OCI-LY1 (cell line): ENCODE measurements around the gene ADTRP.
A peak's percentile ranks its signal among the peaks of the same experiment; 100 is the strongest.

ENCODE experiments used
- H2AFZ ChIP-seq: fragments of 200-600 bp; sonication (generic), shearing (Covaris generic); 2 replicates; pipeline ENCODE4 v1.6.0; 2014; ENCODE audit warnings: antibody characterized with exemption, mild to moderate bottlenecking, low read length
- H3F3A ChIP-seq: fragments of 200-600 bp; sonication (generic), shearing (Covaris generic); 2 replicates; pipeline ENCODE4 v1.6.0; 2014; ENCODE audit warnings: mild to moderate bottlenecking, antibody characterized with exemption, low read length, moderate library complexity; ENCODE audit not compliant: insufficient read depth
- H3K27ac ChIP-seq: fragments of 200-600 bp; sonication (generic); 2 replicates; pipeline ENCODE4 v1.5.1; 2014; ENCODE audit warnings: low read length, mixed run types, mild to moderate bottlenecking, low read depth; ENCODE audit not compliant: poor library complexity, severe bottlenecking
- H3K27me3 ChIP-seq: fragments of 200-600 bp; sonication (generic); 2 replicates; pipeline ENCODE4 v1.6.0; 2014; ENCODE audit warnings: antibody characterized with exemption, mild to moderate bottlenecking, low read length, moderate library complexity; ENCODE audit not compliant: insufficient read depth
- H3K36me3 ChIP-seq: fragments of 200-600 bp; sonication (generic); 2 replicates; pipeline ENCODE4 v1.6.1; 2014; ENCODE audit warnings: mild to moderate bottlenecking, antibody characterized with exemption, low read length, moderate library complexity, mixed read lengths; ENCODE audit not compliant: insufficient read depth
- H3K4me1 ChIP-seq: fragments of 200-600 bp; sonication (generic); 2 replicates; pipeline ENCODE4 v1.5.1; 2014; ENCODE audit warnings: mild to moderate bottlenecking, low read length, moderate library complexity; ENCODE audit not compliant: insufficient read depth, severe bottlenecking
- H3K4me2 ChIP-seq: fragments of 200-600 bp; sonication (generic), shearing (Covaris generic); 2 replicates; pipeline ENCODE4 v1.6.1; 2014; ENCODE audit warnings: low read length
- H3K4me3 ChIP-seq: fragments of 200-600 bp; sonication (generic); 2 replicates; pipeline ENCODE4 v1.5.1; 2014; ENCODE audit warnings: low read length, low read depth, mild to moderate bottlenecking, mixed read lengths; ENCODE audit not compliant: poor library complexity, severe bottlenecking
- H3K79me2 ChIP-seq: fragments of 200-600 bp; shearing (Covaris generic); 2 replicates; pipeline ENCODE4 v1.6.1; 2016; ENCODE audit warnings: mixed run types, low read length, mixed read lengths; ENCODE audit not compliant: insufficient read depth
- H3K9ac ChIP-seq: fragments of 200-600 bp; sonication (generic), shearing (Covaris generic); 2 replicates; pipeline ENCODE4 v1.6.1; 2014; ENCODE audit warnings: mild to moderate bottlenecking, low read length, mixed read lengths
- H3K9me2 ChIP-seq: fragments of 200-600 bp; sonication (generic), shearing (Covaris generic); 2 replicates; pipeline ENCODE4 v1.6.1; 2014; ENCODE audit warnings: low read depth, mild to moderate bottlenecking, low read length, mixed read lengths
- H3K9me3 ChIP-seq: fragments of 200-600 bp; shearing (Covaris generic); 2 replicates; pipeline ENCODE4 v1.6.1; 2014; ENCODE audit warnings: low read length, mixed read lengths
- H4K20me1 ChIP-seq: fragments of 200-600 bp; sonication (generic), shearing (Covaris generic); 2 replicates; pipeline ENCODE4 v1.6.0; 2016; ENCODE audit warnings: mild to moderate bottlenecking, low read length; ENCODE audit not compliant: insufficient read depth
- CTCF ChIP-seq: fragments of 200-600 bp; sonication (generic), shearing (Covaris generic); IDR thresholded peaks from 2 replicates; pipeline ENCODE4 v1.5.1; 2017; ENCODE audit warnings: mild to moderate bottlenecking, antibody characterized with exemption, low read length, moderate library complexity, mixed read lengths
- EZH2 ChIP-seq: fragments of 200-600 bp; sonication (generic), shearing (Covaris generic); IDR thresholded peaks from 2 replicates; pipeline ENCODE4 v1.8.0; 2017; ENCODE audit warnings: borderline replicate concordance, mixed run types, mild to moderate bottlenecking, antibody characterized with exemption, low read length, moderate library complexity, mixed read lengths

Gene ADTRP

GRCh38 chr6:11722805-11723631, 55.6 kb downstream of the ADTRP start:
- H3K4me1 ChIP-seq = peaks cover 17% of the 10 kb centered on the region
- no peak overlapping the region for H3K9ac ChIP-seq
- no peaks in the 10 kb centered on the region for H3F3A ChIP-seq
- no peaks in the 10 kb centered on the region for H4K20me1 ChIP-seq
- TF ChIP-seq CTCF (no peak), EZH2 (no peak)
- H3K9me2 ChIP-seq = no peaks in the 10 kb centered on the region
- no peaks in the 10 kb centered on the region; the same call in 1 of the 2 replicates for H3K27me3 ChIP-seq
- no peaks in the 10 kb centered on the region for H3K79me2 ChIP-seq
- H2AFZ ChIP-seq = no peak overlapping the region
- no peaks in the 10 kb centered on the region for H3K9me3 ChIP-seq
- no peak overlapping the region for H3K4me2 ChIP-seq
- no peaks in the 10 kb centered on the region for H3K36me3 ChIP-seq
- H3K27ac ChIP-seq = no peak overlapping the region
- no peak overlapping the region for H3K4me3 ChIP-seq

GRCh38 chr6:11722220-11722619, 56.4 kb downstream of the ADTRP start:
- no peaks in the 10 kb centered on the region for H4K20me1 ChIP-seq
- no peaks in the 10 kb centered on the region for H3K9me3 ChIP-seq
- H3K27ac ChIP-seq = no peak overlapping the region
- H3K4me2 ChIP-seq = no peak overlapping the region
- TF ChIP-seq EZH2 (no peak), CTCF (peak; percentile 13; the same call in 1 of the 2 replicates)
- H3K27me3 ChIP-seq = no peaks in the 10 kb centered on the region; the same call in 1 of the 2 replicates
- H3K36me3 ChIP-seq = no peaks in the 10 kb centered on the region
- H3K4me3 ChIP-seq = no peak overlapping the region
- H3F3A ChIP-seq = no peaks in the 10 kb centered on the region
- peaks cover 16% of the 10 kb centered on the region for H3K4me1 ChIP-seq
- no peak overlapping the region for H3K9ac ChIP-seq
- no peaks in the 10 kb centered on the region for H3K79me2 ChIP-seq
- H3K9me2 ChIP-seq = no peaks in the 10 kb centered on the region
- no peak overlapping the region for H2AFZ ChIP-seq

GRCh38 chr6:11718463-11718862, 60.1 kb downstream of the ADTRP start:
- no peak overlapping the region for H3K27ac ChIP-seq
- no peak for TF ChIP-seq CTCF
- TF ChIP-seq EZH2 = no peak
- no peaks in the 10 kb centered on the region for H3K36me3 ChIP-seq
- no peaks in the 10 kb centered on the region; the same call in 1 of the 2 replicates for H3K27me3 ChIP-seq
- H3K9me2 ChIP-seq = no peaks in the 10 kb centered on the region
- no peaks in the 10 kb centered on the region for H3F3A ChIP-seq
- H2AFZ ChIP-seq = no peak overlapping the region
- H3K79me2 ChIP-seq = no peaks in the 10 kb centered on the region
- no peak overlapping the region for H3K9ac ChIP-seq
- H3K4me2 ChIP-seq = no peak overlapping the region
- H3K4me3 ChIP-seq = no peak overlapping the region
- H4K20me1 ChIP-seq = no peaks in the 10 kb centered on the region
- no peaks in the 10 kb centered on the region for H3K9me3 ChIP-seq
- H3K4me1 ChIP-seq = peaks cover 34% of the 10 kb centered on the region
